ENCODE measurements around the gene KIF3C. TPM values are rescaled to one million over a fixed set of nuclear protein-coding genes. Genes with fewer than 3 reads are reported as not detected.

The KIF3C gene
- total RNA-seq, 1 donor from 2014 or later = 2.0 TPM

GRCh38 chr2:25951071-25951547 is 31.2 kb downstream of the KIF3C start:
- TF ChIP-seq CTCF (IDR thresholded peaks at IDR 0.05; ENCODE audit: borderline replicate concordance) = peak; percentile 92
- Histone ChIP-seq H3K27ac (replicated peaks) (no peak overlapping the region), H3K36me3 (no peaks in the 10 kb centered on the region), H3K4me1 (peaks cover 16% of the 10 kb centered on the region), H3K4me3 (peak overlapping the region; percentile 52), H3K9me3 (replicated peaks) (no peaks in the 10 kb centered on the region), H3K27me3 (ENCODE audit: low read depth) (no peaks in the 10 kb centered on the region)
- peak; percentile 71 for DNase-seq
- intact Hi-C loops (cut with micrococcal nuclease) = loop anchor here (5.0 kb wide), 1 partner anchor 41 kb away; no protein-coding TSS in a partner anchor

GRCh38 chr2:25948437-25948836 is 33.9 kb downstream of the KIF3C start:
- Histone ChIP-seq H3K36me3 (no peaks in the 10 kb centered on the region), H3K27ac (replicated peaks) (no peak overlapping the region), H3K4me1 (peaks cover 8% of the 10 kb centered on the region), H3K4me3 (no peak overlapping the region), H3K9me3 (replicated peaks) (no peaks in the 10 kb centered on the region), H3K27me3 (ENCODE audit: low read depth) (no peaks in the 10 kb centered on the region)
- TF ChIP-seq CTCF (IDR thresholded peaks at IDR 0.05; ENCODE audit: borderline replicate concordance) = no peak
- DNase-seq = no peak
- intact Hi-C loops (cut with micrococcal nuclease) = no loop called here

- Histone ChIP-seq H3K4me3 (no peak overlapping the region), H3K27me3 (ENCODE audit: low read depth) (no peaks in the 10 kb centered on the region), H3K27ac (replicated peaks) (no peak overlapping the region), H3K4me1 (peaks cover 27% of the 10 kb centered on the region), H3K9me3 (replicated peaks) (no peaks in the 10 kb centered on the region), H3K36me3 (no peaks in the 10 kb centered on the region)
- intact Hi-C loops (cut with micrococcal nuclease) = no loop called here
- TF ChIP-seq CTCF (IDR thresholded peaks at IDR 0.05; ENCODE audit: borderline replicate concordance) = no peak
- no peak for DNase-seq
Observed at GRCh38 chr2:25941042-25941441, 41.3 kb downstream of the KIF3C start.

GRCh38 chr2:25939257-25939668 is 43.0 kb downstream of the KIF3C start:
- H3K27ac ChIP-seq (replicated peaks) = peak overlapping the region; percentile 88
- TF ChIP-seq CTCF (IDR thresholded peaks at IDR 0.05; ENCODE audit: borderline replicate concordance) = no peak
- intact Hi-C loops (cut with micrococcal nuclease) = no loop called here
- no peak for DNase-seq
- H3K4me3 ChIP-seq = no peak overlapping the region
- peaks cover 27% of the 10 kb centered on the region for H3K4me1 ChIP-seq
- no peaks in the 10 kb centered on the region for H3K36me3 ChIP-seq
- H3K9me3 ChIP-seq (replicated peaks) = no peaks in the 10 kb centered on the region
- H3K27me3 ChIP-seq (ENCODE audit: low read depth) = no peaks in the 10 kb centered on the region

- TF ChIP-seq CTCF (IDR thresholded peaks at IDR 0.05; ENCODE audit: borderline replicate concordance) = no peak
- intact Hi-C loops (cut with micrococcal nuclease) = no loop called here
- no peaks in the 10 kb centered on the region for H3K9me3 ChIP-seq (replicated peaks)
- H3K27ac ChIP-seq (replicated peaks) = peak overlapping the region; percentile 88
- H3K4me3 ChIP-seq = no peak overlapping the region
- peaks cover 27% of the 10 kb centered on the region for H3K4me1 ChIP-seq
- peak; percentile 61 for DNase-seq
- H3K36me3 ChIP-seq = peaks cover 4% of the 10 kb centered on the region
- H3K27me3 ChIP-seq (ENCODE audit: low read depth) = no peaks in the 10 kb centered on the region
Observed at GRCh38 chr2:25938345-25938744, 44.0 kb downstream of the KIF3C start.
